Duodenal mucosa (tissue), 2 donors: Measurements from ENCODE around the gene STXBP6.
A peak's percentile ranks its signal among the peaks of the same experiment; 100 is the strongest.

Experiments used
- H3K27ac ChIP-seq: one replicate; pipeline ENCODE4 v1.7.0; 2013; ENCODE audit warnings: low read depth, low read length
- H3K27me3 ChIP-seq, 2 donors: one replicate each; pipeline ENCODE4 v1.7.0; 2013; ENCODE audit warnings: low read length in 2 of 2, control low read depth in 1 of 2; ENCODE audit not compliant: insufficient read depth in 2 of 2, control insufficient read depth in 1 of 2
- H3K36me3 ChIP-seq, 2 donors: one replicate each; pipeline ENCODE4 v1.7.0; 2013; ENCODE audit warnings: low read length in 2 of 2, control low read depth in 1 of 2; ENCODE audit not compliant: insufficient read depth in 2 of 2, control insufficient read depth in 1 of 2
- H3K4me1 ChIP-seq, 2 donors: one replicate each; pipeline ENCODE4 v1.7.0; 2013; ENCODE audit warnings: low read length in 2 of 2, control low read depth in 1 of 2; ENCODE audit not compliant: insufficient read depth in 2 of 2, control insufficient read depth in 1 of 2
- H3K4me3 ChIP-seq, 2 donors: one replicate each; pipeline ENCODE4 v1.7.0; 2013; ENCODE audit warnings: low read length in 2 of 2, low read depth in 1 of 2
- H3K9ac ChIP-seq, 2 donors: one replicate each; pipeline ENCODE4 v1.7.0; 2013; ENCODE audit warnings: low read length in 2 of 2, low read depth in 1 of 2
- H3K9me3 ChIP-seq, 2 donors: one replicate each; pipeline ENCODE4 v1.7.0; 2013; ENCODE audit warnings: low read length in 2 of 2, control low read depth in 1 of 2; ENCODE audit not compliant: control insufficient read depth in 1 of 2

Gene STXBP6

DNA sequence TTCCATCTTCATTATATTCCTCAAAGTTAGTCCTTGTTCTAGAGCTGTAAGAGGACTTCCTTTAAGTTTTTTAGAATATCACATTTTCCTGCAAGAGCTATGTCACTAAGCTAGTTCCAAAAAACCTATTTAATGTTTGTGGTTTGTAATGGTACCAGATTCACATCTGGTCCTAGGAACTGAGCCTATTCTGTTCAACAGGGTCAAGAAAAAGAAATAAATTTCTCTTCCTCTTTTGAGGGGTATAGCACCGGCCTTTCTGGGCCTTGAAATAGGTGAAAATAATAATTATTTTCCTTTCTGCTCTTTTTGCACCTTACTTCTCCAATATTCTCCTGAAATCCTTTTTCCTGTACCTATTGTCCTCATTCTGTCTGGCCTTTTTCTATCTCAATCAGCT is 3.6 kb upstream of the STXBP6 start:
- peaks cover 0 to 2% of the 10 kb centered on the region in 2 donors for H3K27me3 ChIP-seq
- no peaks in the 10 kb centered on the region for H3K36me3 ChIP-seq
- H3K4me1 ChIP-seq: peaks cover 8 to 12% of the 10 kb centered on the region in 2 donors

DNA sequence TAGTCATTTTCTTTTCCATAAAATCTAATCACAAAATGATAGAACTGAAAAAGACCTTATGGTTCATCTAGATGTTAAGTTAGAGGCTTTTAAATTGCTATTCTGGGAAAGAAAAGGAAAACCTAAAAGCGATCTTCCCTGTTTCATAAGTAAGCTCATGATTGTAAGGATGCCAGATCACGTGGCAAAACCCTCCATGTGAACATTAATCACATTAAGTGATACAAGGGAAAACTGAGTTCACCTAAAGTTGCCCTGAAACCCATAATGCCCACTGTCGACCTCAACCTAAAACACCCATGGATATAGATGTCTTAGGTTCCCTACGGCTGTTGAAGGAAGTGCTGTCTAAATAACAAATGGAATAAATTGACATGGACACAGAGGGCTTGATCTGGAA is 3.0 kb upstream of the STXBP6 start:
- Histone ChIP-seq H3K9ac (no peak overlapping the region), H3K4me1 (peaks cover 13 to 14% of the 10 kb centered on the region in 2 donors), H3K27me3 (peaks cover 0 to 2% of the 10 kb centered on the region in 2 donors), H3K9me3 (no peaks in the 10 kb centered on the region), H3K36me3 (no peaks in the 10 kb centered on the region), H3K4me3 (no peak overlapping the region), H3K27ac (no peak overlapping the region)

More for the DNA sequence above, 3.6 kb upstream of the STXBP6 start:
- Histone ChIP-seq H3K9me3 (no peaks in the 10 kb centered on the region), H3K9ac (no peak overlapping the region), H3K4me3 (no peak overlapping the region), H3K27ac (no peak overlapping the region)

DNA sequence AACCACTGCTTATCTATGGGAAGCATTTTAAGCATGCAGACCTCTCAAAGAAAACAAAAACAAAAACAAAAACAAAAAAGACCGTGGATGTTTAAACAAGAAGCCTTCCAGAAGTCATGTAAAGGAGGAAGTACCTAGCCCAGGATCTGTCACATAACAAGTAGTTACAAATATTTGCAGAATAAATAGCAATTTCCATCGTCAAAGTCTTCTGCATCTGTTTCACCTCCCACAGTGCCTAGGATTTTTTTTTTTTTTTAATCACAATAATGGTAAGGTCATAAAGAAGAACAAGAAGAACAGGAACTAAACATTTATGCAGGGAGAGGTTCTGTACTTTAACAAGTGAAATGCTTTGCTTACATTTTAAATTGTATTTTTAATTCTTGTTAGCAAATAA is 2.4 kb upstream of the STXBP6 start:
- Histone ChIP-seq H3K27ac (no peak overlapping the region), H3K9me3 (no peaks in the 10 kb centered on the region), H3K27me3 (peaks cover 0 to 2% of the 10 kb centered on the region in 2 donors), H3K4me3 (no peak overlapping the region), H3K36me3 (no peaks in the 10 kb centered on the region), H3K4me1 (peaks cover 13 to 14% of the 10 kb centered on the region in 2 donors), H3K9ac (no peak overlapping the region)

DNA sequence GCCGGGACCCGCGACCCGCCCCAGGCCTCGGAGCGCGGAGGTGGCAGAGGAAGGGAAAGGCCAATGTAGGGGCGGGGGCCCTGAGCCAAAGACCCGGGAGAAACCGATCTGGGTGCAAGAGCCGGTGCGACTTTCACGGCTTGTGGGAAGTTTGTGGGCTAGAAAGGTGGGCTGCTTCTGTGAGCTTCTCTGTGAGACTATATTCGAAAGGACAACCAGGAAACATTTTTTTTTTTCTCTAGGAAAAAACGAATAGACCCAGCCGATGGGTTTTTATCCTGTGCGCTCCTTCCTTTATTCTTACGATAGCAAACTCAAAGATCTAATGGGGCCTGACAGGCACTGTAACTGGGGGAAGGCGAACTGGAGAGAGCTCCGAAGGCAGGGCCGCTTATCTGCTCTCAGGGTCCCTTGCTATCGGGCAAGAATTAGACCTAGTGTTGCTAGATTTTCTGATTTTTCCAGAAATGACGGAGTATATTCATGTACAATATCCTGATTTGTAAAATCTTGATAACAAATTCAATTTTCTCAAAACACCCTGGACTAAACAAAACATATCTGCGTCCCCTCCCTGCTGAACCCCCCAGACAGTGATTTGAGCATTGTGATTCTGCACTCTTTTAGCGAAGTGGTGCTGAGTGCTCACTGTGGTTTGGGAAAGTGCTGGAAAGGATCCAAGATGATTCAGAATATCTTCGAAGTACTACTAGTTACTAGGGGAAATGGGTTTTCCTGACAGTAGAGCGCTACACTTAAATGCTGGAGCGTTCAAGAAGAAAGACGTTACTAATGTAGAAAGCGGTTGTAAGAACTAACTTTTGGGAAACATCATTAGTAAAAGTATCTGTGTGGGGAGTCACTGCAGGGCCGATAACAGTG is 563 bp upstream of the STXBP6 start:
- no peaks in the 10 kb centered on the region for H3K36me3 ChIP-seq
- H3K9ac ChIP-seq: peak overlapping the region; percentile 44 to 57
- peak overlapping the region; percentile 72 to 77 for H3K4me3 ChIP-seq
- peaks cover 0 to 2% of the 10 kb centered on the region in 2 donors for H3K27me3 ChIP-seq
- H3K9me3 ChIP-seq: no peaks in the 10 kb centered on the region
- no peak overlapping the region for H3K27ac ChIP-seq
- peaks cover 14 to 15% of the 10 kb centered on the region in 2 donors for H3K4me1 ChIP-seq

DNA sequence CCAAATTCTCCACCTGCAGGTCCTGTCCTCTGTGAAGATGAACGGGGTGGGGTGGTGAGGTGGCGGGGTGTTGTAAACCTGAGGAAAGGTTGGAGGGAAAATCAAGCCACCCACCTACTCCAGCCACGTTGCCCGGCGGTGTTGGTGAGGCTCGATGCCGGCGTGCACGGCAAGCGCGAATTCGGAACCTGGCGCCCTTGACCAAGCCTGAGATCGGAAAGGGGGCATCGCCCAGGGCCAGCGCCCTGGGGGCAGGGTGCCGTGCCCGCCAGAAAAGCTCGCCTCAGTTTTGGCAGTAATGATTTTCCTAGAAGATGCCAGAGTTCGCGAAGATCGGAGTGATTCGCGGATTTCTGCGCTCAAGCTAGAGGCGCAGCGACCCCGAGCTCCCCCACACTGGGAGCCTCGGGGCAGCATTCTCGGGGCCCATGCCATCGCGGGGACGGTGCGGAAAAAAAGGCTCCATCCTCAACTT is 817 bp downstream of the STXBP6 start:
- Histone ChIP-seq H3K27ac (no peak overlapping the region), H3K9ac (peak overlapping the region; percentile 62 to 67), H3K27me3 (peaks cover 0 to 2% of the 10 kb centered on the region in 2 donors)

DNA sequence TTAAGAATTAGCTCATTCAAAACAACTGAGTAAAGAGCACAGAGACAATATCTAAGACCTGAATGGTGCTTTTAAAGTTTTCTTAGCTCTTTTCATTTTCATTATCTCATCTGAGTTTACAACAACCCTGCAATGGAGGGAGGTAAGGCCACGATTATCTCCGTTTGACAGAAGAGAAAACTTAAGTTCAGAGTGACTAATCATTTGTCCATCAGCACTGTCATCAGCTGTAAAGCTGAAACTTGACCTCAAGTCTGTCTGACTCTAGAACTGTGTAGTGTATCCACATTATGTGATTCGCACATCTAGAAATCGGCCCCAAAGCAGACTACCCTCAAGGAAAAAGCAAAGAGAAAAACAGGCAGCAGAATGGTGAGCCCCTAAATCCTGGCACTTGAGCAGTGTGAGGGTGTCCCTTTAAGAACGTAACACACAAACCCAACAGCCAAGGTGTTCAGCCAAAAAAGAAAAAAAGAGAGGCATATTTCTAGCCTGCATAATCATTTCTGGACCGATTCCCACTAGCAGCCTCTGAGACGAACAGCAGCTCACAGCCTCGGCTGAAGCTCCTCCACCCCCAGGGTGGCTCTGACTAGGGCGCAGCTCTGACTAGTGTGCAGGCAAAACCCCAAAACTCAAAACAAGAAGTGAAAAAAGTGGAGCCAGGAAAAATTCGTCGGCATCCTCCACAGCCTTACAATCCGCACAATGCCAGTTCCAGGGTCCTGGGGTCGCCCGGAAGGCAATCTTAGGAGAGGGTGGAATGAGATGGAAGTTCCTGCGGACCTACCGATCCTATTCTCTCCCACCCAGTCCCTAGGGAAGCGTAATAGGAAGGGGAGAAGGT is 1.6 kb downstream of the STXBP6 start:
- H3K9me3 ChIP-seq: no peaks in the 10 kb centered on the region
- H3K36me3 ChIP-seq: no peaks in the 10 kb centered on the region
- H3K9ac ChIP-seq: peak overlapping the region; percentile 62 to 67
- peaks cover 14 to 15% of the 10 kb centered on the region in 2 donors for H3K4me1 ChIP-seq
- H3K4me3 ChIP-seq: peak overlapping the region; percentile 72 to 77
- no peak overlapping the region for H3K27ac ChIP-seq
- peaks cover 0 to 2% of the 10 kb centered on the region in 2 donors for H3K27me3 ChIP-seq

More for the DNA sequence above, 817 bp downstream of the STXBP6 start:
- Histone ChIP-seq H3K4me1 (peaks cover 14 to 15% of the 10 kb centered on the region in 2 donors), H3K9me3 (no peaks in the 10 kb centered on the region), H3K36me3 (no peaks in the 10 kb centered on the region), H3K4me3 (peak overlapping the region; percentile 72 to 77)

DNA sequence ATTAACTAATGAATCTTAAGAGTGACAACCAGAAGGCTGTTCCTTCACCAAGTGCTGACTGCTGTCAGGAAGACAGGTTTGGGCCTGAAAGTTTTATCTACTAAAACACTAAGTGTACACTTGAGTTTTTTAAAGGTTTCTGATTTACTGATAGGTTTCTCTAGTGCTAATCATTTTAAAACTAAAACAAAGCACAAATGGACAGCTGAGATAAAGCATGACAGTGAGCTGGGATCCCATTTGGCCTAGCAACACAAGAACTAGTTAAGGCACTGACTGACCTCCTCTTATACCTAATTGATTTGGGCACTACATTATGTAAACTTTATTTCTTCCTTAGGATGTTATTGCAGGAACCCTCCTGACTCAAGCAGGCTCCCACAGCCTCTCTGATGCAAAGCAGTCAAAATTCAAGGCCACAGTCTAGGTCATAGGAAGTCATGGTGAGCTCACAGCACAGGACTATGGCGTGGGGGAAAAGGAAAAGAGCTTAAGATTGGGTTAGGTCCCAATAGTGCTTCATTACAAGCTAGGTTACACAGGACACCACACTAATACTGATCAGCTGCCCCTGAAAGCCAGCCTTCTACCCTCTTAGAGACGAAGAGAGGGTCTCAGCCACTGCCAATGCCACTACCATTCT is 3.5 kb downstream of the STXBP6 start:
- H3K36me3 ChIP-seq: no peaks in the 10 kb centered on the region
- H3K4me3 ChIP-seq: no peak overlapping the region
- H3K9ac ChIP-seq: no peak overlapping the region
- H3K9me3 ChIP-seq: no peaks in the 10 kb centered on the region
- no peak overlapping the region for H3K27ac ChIP-seq
- peaks cover 27 to 32% of the 10 kb centered on the region in 2 donors for H3K4me1 ChIP-seq
- H3K27me3 ChIP-seq: peaks cover 0 to 2% of the 10 kb centered on the region in 2 donors

DNA sequence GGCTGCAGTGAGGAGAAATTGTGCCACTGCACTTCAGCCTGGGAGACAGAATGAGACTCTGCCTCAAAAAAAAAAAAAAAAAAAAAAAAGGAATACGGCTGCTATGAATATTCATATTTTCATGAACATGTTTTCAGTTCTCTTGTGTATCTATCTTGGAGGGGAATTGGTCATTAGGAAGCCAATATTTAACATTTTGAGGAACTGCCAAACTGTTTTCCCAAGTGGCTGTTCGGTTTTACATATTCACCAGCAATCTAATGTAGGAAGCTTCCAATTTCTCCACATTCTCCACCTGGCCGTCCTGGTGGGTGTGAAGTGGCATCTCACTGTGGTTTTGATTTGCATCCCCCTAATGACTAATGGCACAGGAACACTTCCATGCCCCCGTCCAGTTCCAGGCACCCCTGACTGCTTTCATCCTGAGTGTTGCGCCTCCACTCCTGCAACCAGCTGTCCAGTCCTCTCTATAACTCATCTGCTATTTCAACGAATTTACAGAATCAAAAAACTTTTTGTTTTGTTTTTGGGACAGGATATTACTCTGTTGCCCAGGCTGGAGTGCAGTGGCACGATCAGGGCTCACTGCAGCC is 5.7 kb downstream of the STXBP6 start:
- H3K36me3 ChIP-seq: no peaks in the 10 kb centered on the region
- H3K9ac ChIP-seq: no peak overlapping the region
- no peak overlapping the region for H3K4me3 ChIP-seq
- H3K27ac ChIP-seq: no peak overlapping the region
- H3K4me1 ChIP-seq: peaks cover 23 to 31% of the 10 kb centered on the region in 2 donors
- peaks cover 0 to 2% of the 10 kb centered on the region in 2 donors for H3K27me3 ChIP-seq
- no peaks in the 10 kb centered on the region for H3K9me3 ChIP-seq

DNA sequence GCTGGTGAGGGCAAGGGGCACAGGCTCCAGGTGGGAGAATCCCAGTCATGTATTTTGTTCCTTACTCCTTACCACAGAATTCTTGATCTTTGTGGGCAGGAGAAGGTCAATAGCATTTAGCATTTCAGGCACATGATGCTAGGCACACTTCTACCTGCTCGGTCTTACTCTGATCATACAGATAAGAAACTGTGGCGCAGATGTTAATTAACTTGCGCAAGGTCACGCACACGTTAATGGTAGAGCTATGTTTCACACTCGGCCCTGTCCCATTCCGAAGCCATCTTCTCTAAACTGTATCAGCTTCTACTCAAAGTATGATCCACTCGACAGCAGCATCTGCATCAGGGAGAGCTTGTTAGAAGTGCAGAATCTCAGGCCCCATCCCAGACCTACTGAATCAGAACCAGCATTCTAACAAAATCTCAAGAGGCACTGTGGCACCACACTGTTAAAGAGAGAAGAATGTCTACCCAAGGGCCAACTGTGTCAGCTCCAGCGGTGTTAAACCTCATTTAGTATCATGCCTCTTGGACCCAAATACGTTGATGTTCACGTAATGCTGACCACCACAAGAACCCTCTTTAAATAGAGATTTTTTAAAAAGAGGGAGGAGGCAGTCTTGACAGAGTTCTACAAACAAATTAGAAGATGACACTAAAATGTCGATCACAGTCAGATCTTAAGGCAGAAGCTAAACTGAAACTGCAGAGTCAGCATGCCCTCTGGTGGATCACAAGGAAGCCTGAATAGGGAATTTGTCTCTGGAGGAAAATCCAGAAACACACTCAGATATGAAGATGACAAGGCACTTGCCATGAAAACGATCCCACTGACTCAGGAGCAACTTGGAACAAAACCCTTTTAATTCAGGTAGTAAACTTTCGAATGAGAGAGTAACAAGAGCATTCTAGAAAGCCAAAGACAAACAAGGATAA is 7.3 kb downstream of the STXBP6 start:
- no peak overlapping the region for H3K27ac ChIP-seq
- peaks cover 19 to 23% of the 10 kb centered on the region in 2 donors for H3K4me1 ChIP-seq
- H3K9ac ChIP-seq: no peak overlapping the region
- no peaks in the 10 kb centered on the region for H3K9me3 ChIP-seq
- H3K4me3 ChIP-seq: peak overlapping the region in 1 of 2 donors; percentile 1
- H3K27me3 ChIP-seq: no peaks in the 10 kb centered on the region
- no peaks in the 10 kb centered on the region for H3K36me3 ChIP-seq
